ENCODE data around the gene CUL9. TPM values are rescaled to one million over a fixed set of nuclear protein-coding genes. Genes with fewer than 3 reads are reported as not detected.
A peak's percentile ranks its signal among the peaks of the same experiment; 100 is the strongest.

Gene CUL9
- total RNA-seq, 1 donor from 2014 or later = 36.1 TPM

DNA sequence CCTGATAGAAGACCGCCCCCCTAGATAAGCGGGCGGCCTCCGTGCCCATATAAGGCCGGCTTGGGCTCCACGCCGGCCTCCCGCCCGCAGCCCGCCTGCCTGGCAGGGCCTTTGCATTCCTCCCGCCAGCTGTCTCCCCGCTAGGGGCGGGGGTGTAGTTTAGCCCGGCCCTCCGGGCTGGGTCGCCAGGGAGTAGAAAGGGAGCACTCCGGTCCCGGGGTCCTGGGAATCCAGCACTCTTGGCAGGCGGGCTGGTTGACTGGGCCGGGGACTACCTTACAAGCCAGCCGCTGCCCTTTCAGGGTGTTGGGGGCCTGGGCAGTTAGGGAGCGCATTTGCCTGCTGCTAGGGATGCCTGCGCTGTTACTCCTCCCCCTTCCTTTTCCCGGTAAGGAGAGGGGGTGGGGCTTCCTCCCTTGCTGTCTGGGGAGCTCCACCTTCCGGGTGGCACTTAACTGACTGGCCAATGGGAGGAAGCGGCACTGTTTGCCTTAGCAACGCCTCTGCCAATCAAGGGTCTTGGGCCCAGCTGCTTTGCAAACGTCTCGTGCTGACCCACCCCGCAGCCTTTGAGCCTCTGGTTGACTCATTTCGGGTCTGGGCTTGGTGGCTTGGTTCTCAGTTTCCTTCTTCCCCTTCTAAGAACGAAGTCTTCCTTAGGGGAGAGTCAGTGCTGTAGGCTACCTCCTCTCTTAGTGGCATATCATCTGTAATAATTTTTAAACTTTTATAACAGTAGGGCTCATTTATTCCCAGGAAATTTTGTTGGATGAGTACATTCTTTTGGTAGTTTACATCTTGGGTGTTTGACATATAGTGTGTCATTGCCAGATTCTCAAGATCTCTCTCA lies 7.5 kb upstream of the CUL9 start:
- Histone ChIP-seq H3K4me1 (peaks cover 8 to 30% of the 10 kb centered on the region in 2 donors), H3K27me3 (no peaks in the 10 kb centered on the region), H3K9me3 (no peaks in the 10 kb centered on the region), H3K36me3 (peaks cover 30 to 43% of the 10 kb centered on the region in 2 donors), H3K4me3 (peak overlapping the region; percentile 88 to 95), H3K27ac (peak overlapping the region; percentile 98)
- DNase-seq (ENCODE audit: low spot score in 2 of 2) = peak; percentile 98 to 99
- intact Hi-C loops (cut with DNase I) = loop anchor here (5.0 to 10.0 kb wide), 6 partner anchors 162 to 1130 kb away; partner anchors contain the start of genes BICRAL, HSP90AB1, KLHDC3 and MEA1
- TF ChIP-seq, protein P1, sequence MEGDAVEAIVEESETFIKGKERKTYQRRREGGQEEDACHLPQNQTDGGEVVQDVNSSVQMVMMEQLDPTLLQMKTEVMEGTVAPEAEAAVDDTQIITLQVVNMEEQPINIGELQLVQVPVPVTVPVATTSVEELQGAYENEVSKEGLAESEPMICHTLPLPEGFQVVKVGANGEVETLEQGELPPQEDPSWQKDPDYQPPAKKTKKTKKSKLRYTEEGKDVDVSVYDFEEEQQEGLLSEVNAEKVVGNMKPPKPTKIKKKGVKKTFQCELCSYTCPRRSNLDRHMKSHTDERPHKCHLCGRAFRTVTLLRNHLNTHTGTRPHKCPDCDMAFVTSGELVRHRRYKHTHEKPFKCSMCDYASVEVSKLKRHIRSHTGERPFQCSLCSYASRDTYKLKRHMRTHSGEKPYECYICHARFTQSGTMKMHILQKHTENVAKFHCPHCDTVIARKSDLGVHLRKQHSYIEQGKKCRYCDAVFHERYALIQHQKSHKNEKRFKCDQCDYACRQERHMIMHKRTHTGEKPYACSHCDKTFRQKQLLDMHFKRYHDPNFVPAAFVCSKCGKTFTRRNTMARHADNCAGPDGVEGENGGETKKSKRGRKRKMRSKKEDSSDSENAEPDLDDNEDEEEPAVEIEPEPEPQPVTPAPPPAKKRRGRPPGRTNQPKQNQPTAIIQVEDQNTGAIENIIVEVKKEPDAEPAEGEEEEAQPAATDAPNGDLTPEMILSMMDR (IDR thresholded peaks at IDR 0.05) = peak in 1 of 3 experiments; percentile 16

DNA sequence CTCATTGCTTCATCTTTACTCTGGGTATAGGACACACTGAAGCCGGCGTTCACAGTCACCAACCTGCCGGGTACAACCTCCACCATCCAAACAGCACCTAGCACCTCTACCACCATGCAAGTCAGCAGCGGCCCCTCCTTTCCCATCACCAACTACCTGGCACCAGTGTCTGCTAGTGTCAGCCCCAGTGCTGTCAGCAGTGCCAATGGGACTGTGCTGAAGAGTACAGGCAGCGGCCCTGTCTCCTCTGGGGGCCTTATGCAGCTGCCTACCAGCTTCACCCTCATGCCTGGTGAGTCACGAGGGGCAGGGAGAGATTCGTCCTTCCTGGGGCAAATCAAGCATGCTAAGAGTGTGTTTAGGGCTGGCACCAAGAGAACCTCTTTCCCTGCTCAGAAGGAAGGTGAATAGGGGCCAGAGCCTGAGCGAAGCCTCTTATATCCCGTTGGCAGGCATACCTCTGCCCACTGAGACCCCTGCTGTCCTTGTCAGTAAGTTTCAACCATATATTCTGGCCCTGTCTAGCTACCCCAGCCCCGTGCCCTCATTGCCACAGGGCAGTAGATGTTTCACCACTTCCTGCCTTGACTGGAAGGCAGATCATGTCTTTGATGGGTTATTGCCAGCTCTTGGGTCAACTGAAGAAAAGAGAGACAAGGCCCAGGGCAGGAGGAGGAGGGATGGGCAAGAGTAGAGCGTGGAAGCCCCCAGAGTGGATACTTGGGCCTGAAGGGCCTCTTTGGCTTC lies 6.1 kb upstream of the CUL9 start:
- Histone ChIP-seq H3K9me3 (no peaks in the 10 kb centered on the region), H3K27me3 (no peaks in the 10 kb centered on the region), H3K36me3 (peaks cover 39 to 55% of the 10 kb centered on the region in 2 donors), H3K4me1 (peaks cover 8 to 24% of the 10 kb centered on the region in 2 donors), H3K4me3 (peak overlapping the region in 1 of 2 donors; percentile 88), H3K27ac (peak overlapping the region; percentile 98)
- TF ChIP-seq, protein P1 (IDR thresholded peaks at IDR 0.05) = no peak
- intact Hi-C loops (cut with DNase I) = loop anchor here (10.0 kb wide), 1 partner anchor 1131 kb away; no protein-coding TSS in a partner anchor
- DNase-seq (ENCODE audit: low spot score in 2 of 2) = no peak

DNA sequence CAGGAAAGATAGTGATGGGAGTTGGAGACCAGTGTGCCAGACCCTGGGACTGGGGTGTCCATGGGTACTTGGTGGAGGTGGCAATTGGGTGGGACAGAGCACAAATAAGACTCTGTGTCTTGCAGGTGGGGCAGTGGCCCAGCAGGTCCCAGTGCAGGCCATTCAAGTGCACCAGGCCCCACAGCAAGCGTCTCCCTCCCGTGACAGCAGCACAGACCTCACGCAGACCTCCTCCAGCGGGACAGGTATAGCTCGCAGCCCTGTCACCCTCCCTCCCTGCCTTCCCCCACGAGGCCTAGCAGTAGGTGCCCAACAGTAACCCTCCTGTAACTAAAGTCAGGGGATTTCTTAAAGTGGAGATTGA lies 5.6 kb upstream of the CUL9 start:
- TF ChIP-seq, protein P1 (IDR thresholded peaks at IDR 0.05) = no peak
- no peak for DNase-seq (ENCODE audit: low spot score in 2 of 2)
- H3K27me3 ChIP-seq = no peaks in the 10 kb centered on the region
- H3K9me3 ChIP-seq = no peaks in the 10 kb centered on the region
- H3K4me3 ChIP-seq = no peak overlapping the region
- peak overlapping the region; percentile 98 for H3K27ac ChIP-seq
- peaks cover 39 to 55% of the 10 kb centered on the region in 2 donors for H3K36me3 ChIP-seq
- intact Hi-C loops (cut with DNase I) = loop anchor here (10.0 kb wide), 1 partner anchor 1132 kb away; no protein-coding TSS in a partner anchor
- H3K4me1 ChIP-seq = peaks cover 8 to 26% of the 10 kb centered on the region in 2 donors

DNA sequence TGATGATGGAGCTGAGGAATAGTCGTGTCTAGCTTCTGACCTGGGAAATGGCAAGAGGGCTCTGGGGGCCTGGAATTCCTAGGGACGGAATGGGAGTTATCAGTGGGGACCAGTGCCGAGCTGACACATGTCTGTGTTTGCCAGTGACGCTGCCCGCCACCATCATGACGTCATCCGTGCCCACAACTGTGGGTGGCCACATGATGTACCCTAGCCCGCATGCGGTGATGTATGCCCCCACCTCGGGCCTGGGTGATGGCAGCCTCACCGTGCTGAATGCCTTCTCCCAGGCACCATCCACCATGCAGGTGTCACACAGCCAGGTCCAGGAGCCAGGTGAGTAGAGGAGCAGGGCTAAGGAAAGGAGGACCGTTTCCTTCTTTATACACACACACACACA lies 3.8 kb upstream of the CUL9 start:
- no peaks in the 10 kb centered on the region for H3K27me3 ChIP-seq
- H3K36me3 ChIP-seq = peaks cover 39 to 55% of the 10 kb centered on the region in 2 donors
- TF ChIP-seq, protein P1 (IDR thresholded peaks at IDR 0.05) = no peak
- DNase-seq (ENCODE audit: low spot score in 2 of 2) = no peak
- H3K4me3 ChIP-seq = no peak overlapping the region
- peaks cover 6 to 35% of the 10 kb centered on the region in 2 donors for H3K4me1 ChIP-seq
- no peak overlapping the region for H3K27ac ChIP-seq
- intact Hi-C loops (cut with DNase I) = loop anchor here (10.0 kb wide), 1 partner anchor 1133 kb away; no protein-coding TSS in a partner anchor
- no peaks in the 10 kb centered on the region for H3K9me3 ChIP-seq

DNA sequence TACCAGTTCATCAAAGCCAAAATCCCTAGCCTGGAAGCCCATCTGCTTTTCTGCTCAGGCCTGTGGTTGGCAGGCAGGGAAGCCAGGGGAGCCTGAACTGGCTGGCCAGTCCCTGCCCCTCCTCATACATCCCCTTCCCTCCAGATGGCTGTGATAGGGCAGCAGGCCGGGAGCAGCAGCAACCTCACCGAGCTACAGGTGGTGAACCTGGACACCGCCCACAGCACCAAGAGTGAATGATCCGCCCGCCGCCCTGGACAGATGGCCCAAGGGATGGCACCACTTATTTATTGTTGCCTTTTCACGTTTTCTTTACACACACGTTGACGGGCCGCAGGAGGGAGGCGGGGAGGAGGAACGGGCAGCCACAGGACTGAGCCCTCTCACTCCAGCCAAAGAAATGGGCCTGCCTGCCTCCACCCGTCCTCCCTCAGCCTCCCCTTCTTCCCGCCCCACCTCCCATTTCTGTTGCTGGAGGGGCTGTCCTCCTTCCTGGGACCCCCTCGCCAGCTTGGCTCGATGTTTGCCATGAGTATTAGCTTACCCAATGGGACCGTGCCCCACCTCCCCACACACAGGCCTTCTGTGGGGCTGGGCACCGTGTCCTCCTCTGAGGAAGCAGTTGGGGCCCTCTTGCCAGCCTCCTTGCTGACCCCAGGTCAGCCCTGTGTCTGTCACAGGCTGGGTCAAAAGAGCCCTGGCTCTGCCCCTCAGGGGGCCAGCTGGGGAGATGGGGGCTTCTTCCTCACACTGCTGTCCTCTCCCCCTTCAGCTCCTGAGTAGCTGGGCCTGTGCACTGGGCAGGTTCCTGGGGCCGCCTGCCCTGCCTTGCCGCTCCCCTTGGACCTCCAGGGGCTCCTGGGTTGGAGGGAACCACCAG lies 2.8 kb upstream of the CUL9 start:
- TF ChIP-seq, protein P1 (IDR thresholded peaks at IDR 0.05) = no peak
- Histone ChIP-seq H3K27ac (peak overlapping the region in 1 of 2 donors; percentile 9), H3K4me1 (peaks cover 6 to 28% of the 10 kb centered on the region in 2 donors), H3K27me3 (no peaks in the 10 kb centered on the region), H3K36me3 (peaks cover 39 to 55% of the 10 kb centered on the region in 2 donors), H3K9me3 (no peaks in the 10 kb centered on the region), H3K4me3 (no peak overlapping the region)
- DNase-seq (ENCODE audit: low spot score in 2 of 2) = no peak
- intact Hi-C loops (cut with DNase I) = loop anchor here (10.0 kb wide), 1 partner anchor 1134 kb away; no protein-coding TSS in a partner anchor
